SK-N-SH treated with all-trans-retinoic acid at 6 μM for 48 hours (cell line): Measurements from ENCODE around the gene GET3.

Source experiments
- ATAC-seq: fragments of 200-7000 bp; cut with Tn5 transposase; 3 replicates; pipeline ENCODE4 v1.9.1; 2020; ENCODE audit warnings: mild to moderate bottlenecking, moderate library complexity
- ARNTL ChIP-seq: fragments of 450-650 bp; formaldehyde crosslinking; IDR thresholded peaks from 2 replicates; pipeline ENCODE4 v1.5.0; 2020; ENCODE audit warnings: low read depth, mild to moderate bottlenecking, moderate library complexity, borderline replicate concordance
- BACH2 ChIP-seq: fragments of 250-450 bp; sonication (Bioruptor Pico); IDR thresholded peaks from 2 replicates; pipeline ENCODE4 v1.9.0; 2021; ENCODE audit warnings: mild to moderate bottlenecking, borderline replicate concordance
- CREB5 ChIP-seq: fragments of 250-450 bp; sonication (Bioruptor Pico); IDR thresholded peaks from 2 replicates; pipeline ENCODE4 v1.5.1; 2020; ENCODE audit warnings: low read depth, mild to moderate bottlenecking, moderate library complexity
- CSDC2 ChIP-seq: fragments of 250-450 bp; sonication (Bioruptor Pico); IDR thresholded peaks from 2 replicates; pipeline ENCODE4 v1.5.0; 2020; ENCODE audit warnings: mild to moderate bottlenecking, moderate library complexity
- CSRNP3 ChIP-seq: fragments of 250-450 bp; sonication (Bioruptor Pico); IDR thresholded peaks from 2 replicates; pipeline ENCODE4 v1.5.1; 2021; ENCODE audit warnings: mild to moderate bottlenecking, moderate library complexity
- ESRRG ChIP-seq: fragments of 250-450 bp; sonication (Bioruptor Pico); IDR thresholded peaks from 2 replicates; pipeline ENCODE4 v1.6.1; 2021; ENCODE audit warnings: mild to moderate bottlenecking
- GLIS3 ChIP-seq: fragments of 250-450 bp; sonication (Bioruptor Pico); IDR thresholded peaks from 2 replicates; pipeline ENCODE4 v1.5.0; 2020; ENCODE audit warnings: mild to moderate bottlenecking, moderate library complexity
- ISL1 ChIP-seq: fragments of 250-450 bp; sonication (Bioruptor Pico); IDR thresholded peaks from 2 replicates; pipeline ENCODE4 v2.1.2; 2022; ENCODE audit warnings: mild to moderate bottlenecking, moderate library complexity
- OSR1 ChIP-seq: fragments of 250-450 bp; sonication (Bioruptor Pico); IDR thresholded peaks from 2 replicates; pipeline ENCODE4 v1.8.0; 2022; ENCODE audit warnings: moderate library complexity, mild to moderate bottlenecking, inconsistent platforms
- PPARA ChIP-seq: fragments of 250-450 bp; sonication (Bioruptor Pico); IDR thresholded peaks from 2 replicates; pipeline ENCODE4 v1.5.0; 2020; ENCODE audit warnings: mild to moderate bottlenecking, borderline replicate concordance
- RARB ChIP-seq: fragments of 250-450 bp; sonication (Bioruptor Pico); IDR thresholded peaks from 2 replicates; pipeline ENCODE4 v1.8.0; 2021; ENCODE audit warnings: mild to moderate bottlenecking, moderate library complexity
- SNAI2 ChIP-seq: fragments of 250-450 bp; sonication (Bioruptor Pico); IDR thresholded peaks from 2 replicates; pipeline ENCODE4 v1.5.0; 2020; ENCODE audit warnings: mild to moderate bottlenecking, moderate library complexity
- TCF4 ChIP-seq: fragments of 250-450 bp; sonication (Bioruptor Pico); IDR thresholded peaks from 2 replicates; pipeline ENCODE4 v1.8.0; 2021; ENCODE audit warnings: mild to moderate bottlenecking, moderate library complexity, borderline replicate concordance
- TOX ChIP-seq: fragments of 250-450 bp; sonication (Bioruptor Pico); IDR thresholded peaks from 2 replicates; pipeline ENCODE4 v1.8.0; 2021; ENCODE audit warnings: mild to moderate bottlenecking, moderate library complexity, borderline replicate concordance
- TSHZ2 ChIP-seq: fragments of 250-450 bp; sonication (Bioruptor Pico); IDR thresholded peaks from 2 replicates; pipeline ENCODE4 v1.5.0; 2020; ENCODE audit warnings: mild to moderate bottlenecking, moderate library complexity
- ZFP3 ChIP-seq: fragments of 250-450 bp; sonication (Bioruptor Pico); IDR thresholded peaks from 2 replicates; pipeline ENCODE4 v1.5.0; 2020; ENCODE audit warnings: mild to moderate bottlenecking, moderate library complexity
- ZFP30 ChIP-seq: fragments of 450-650 bp; formaldehyde crosslinking; IDR thresholded peaks from 2 replicates; pipeline ENCODE4 v1.5.0; 2022; ENCODE audit warnings: mild to moderate bottlenecking, moderate library complexity
- ZNF565 ChIP-seq: fragments of 450-650 bp; formaldehyde crosslinking; conservative IDR thresholded peaks from 2 replicates; pipeline ENCODE4 v1.5.0; 2020; ENCODE audit warnings: low read depth, mild to moderate bottlenecking, moderate library complexity
- ZNF70 ChIP-seq: fragments of 450-650 bp; formaldehyde crosslinking; IDR thresholded peaks from 2 replicates; pipeline ENCODE4 v1.5.0; 2020; ENCODE audit warnings: mild to moderate bottlenecking, moderate library complexity
- ZNF8 ChIP-seq: fragments of 450-650 bp; formaldehyde crosslinking; IDR thresholded peaks from 2 replicates; pipeline ENCODE4 v1.5.0; 2020; ENCODE audit warnings: mild to moderate bottlenecking, moderate library complexity

GET3 gene

GRCh38 chr19:12749938-12750521, 12.7 kb downstream of the GET3 start:
- peak; percentile 58 for ATAC-seq
- TF ChIP-seq TCF4 (CRISPR knock-in tag) (no peak), ZNF565 (CRISPR knock-in tag) (no peak), ZFP3 (no peak), CREB5 (CRISPR knock-in tag) (no peak), ISL1 (CRISPR knock-in tag) (no peak), RARB (no peak), PPARA (CRISPR knock-in tag) (no peak), SNAI2 (no peak), ZNF70 (no peak), TSHZ2 (CRISPR knock-in tag) (no peak)

GRCh38 chr19:12750851-12751250, 13.6 kb downstream of the GET3 start:
- TF ChIP-seq TOX (CRISPR knock-in tag) (no peak), ZNF8 (CRISPR knock-in tag) (no peak), GLIS3 (CRISPR knock-in tag) (no peak), ISL1 (CRISPR knock-in tag) (no peak), CSRNP3 (CRISPR knock-in tag) (no peak), OSR1 (no peak), RARB (no peak), ZFP30 (CRISPR knock-in tag) (no peak), ARNTL (CRISPR knock-in tag) (no peak), ZNF565 (CRISPR knock-in tag) (no peak), CSDC2 (no peak), SNAI2 (no peak), CREB5 (CRISPR knock-in tag) (no peak), ZNF70 (no peak), TCF4 (CRISPR knock-in tag) (no peak)
- peak; percentile 5; the same call in 1 of the 3 replicates for ATAC-seq

GRCh38 chr19:12751635-12752034, 14.3 kb downstream of the GET3 start, which contains the start of gene BEST2:
TSS of gene BEST2 (plus strand) at chr19:12751791. CDS start at chr19:12752593, 802 bp downstream.
- ATAC-seq: no peak

More at GRCh38 chr19:12751635-12752034, 14.3 kb downstream of the GET3 start, which contains the start of gene BEST2:
- TF ChIP-seq TSHZ2 (CRISPR knock-in tag) (no peak), BACH2 (CRISPR knock-in tag) (no peak), ARNTL (CRISPR knock-in tag) (no peak), PPARA (CRISPR knock-in tag) (no peak), ESRRG (CRISPR knock-in tag) (no peak), ZNF565 (CRISPR knock-in tag) (no peak)
